NCI-H2196 treated with DMSO at 0.1 percent for 48 hours (cell line): ENCODE measurements around the gene CNTN4.
"Not testable (repeated sequence)": the region's sequence is repeated elsewhere in the genome, so short reads cannot be mapped to it uniquely, and the experiment has no call there.

Experiments used
- DNase-seq: peaks from one replicate; lab custom pipeline; 2025; ENCODE audit not compliant: unreplicated experiment; lab: John Stamatoyannopoulos, UW

Gene CNTN4

GRCh38 chr3:2889736-2890135 is 791.1 kb downstream of the CNTN4 start:
- no peak for DNase-seq

- no peak for DNase-seq
Observed at GRCh38 chr3:2896308-2896939, 797.8 kb downstream of the CNTN4 start.

- DNase-seq: no peak
Observed at GRCh38 chr3:2897821-2898220, 799.2 kb downstream of the CNTN4 start.

GRCh38 chr3:2898591-2899353 is 800.1 kb downstream of the CNTN4 start:
- DNase-seq: no peak

- DNase-seq: no peak
Observed at GRCh38 chr3:2904054-2904453, 805.4 kb downstream of the CNTN4 start.

- DNase-seq: no peak
Observed at GRCh38 chr3:2908693-2909351, 810.2 kb downstream of the CNTN4 start.

- DNase-seq: no peak
Observed at GRCh38 chr3:2910997-2911396, 812.3 kb downstream of the CNTN4 start.

- no peak for DNase-seq
Observed at GRCh38 chr3:2915826-2916225, 817.2 kb downstream of the CNTN4 start.

- DNase-seq: not testable (repeated sequence)
Observed at GRCh38 chr3:2916640-2917039, 818.0 kb downstream of the CNTN4 start.

- DNase-seq: no peak
Observed at GRCh38 chr3:2920103-2920502, 821.4 kb downstream of the CNTN4 start.

- DNase-seq: no peak
Observed at GRCh38 chr3:2921452-2921851, 822.8 kb downstream of the CNTN4 start.

GRCh38 chr3:2921903-2922302 is 823.2 kb downstream of the CNTN4 start:
- no peak for DNase-seq

GRCh38 chr3:2923390-2923789 is 824.7 kb downstream of the CNTN4 start:
- no peak for DNase-seq

- no peak for DNase-seq
Observed at GRCh38 chr3:2927259-2927658, 828.6 kb downstream of the CNTN4 start.

- DNase-seq: no peak
Observed at GRCh38 chr3:2929574-2929973, 830.9 kb downstream of the CNTN4 start.

- DNase-seq: no peak
Observed at GRCh38 chr3:2931265-2931664, 832.6 kb downstream of the CNTN4 start.

- DNase-seq: no peak
Observed at GRCh38 chr3:2934541-2934940, 835.9 kb downstream of the CNTN4 start.

- DNase-seq: no peak
Observed at GRCh38 chr3:2937055-2937454, 838.4 kb downstream of the CNTN4 start.

GRCh38 chr3:2937592-2937991 is 838.9 kb downstream of the CNTN4 start:
- no peak for DNase-seq

GRCh38 chr3:2938711-2939110 is 840.0 kb downstream of the CNTN4 start:
- no peak for DNase-seq

- no peak for DNase-seq
Observed at GRCh38 chr3:2940062-2940461, 841.4 kb downstream of the CNTN4 start.

- DNase-seq: no peak
Observed at GRCh38 chr3:2944628-2945027, 846.0 kb downstream of the CNTN4 start.
